B cell (primary cell): Measurements from ENCODE around the gene CTRB2. TPM values are rescaled to one million over a fixed set of nuclear protein-coding genes. Genes with fewer than 3 reads are reported as not detected.

Experiments
- ATAC-seq: fragments of 200-7000 bp; cut with Tn5 transposase; one replicate; pipeline ENCODE4 v1.10.0; 2021; ENCODE audit warnings: low read depth, mild to moderate bottlenecking, moderate number of reproducible peaks, moderate library complexity
- CTCF ChIA-PET: fragments of 350-600 bp; sonication (Branson Sonifier 250); formaldehyde crosslinking; loops from one replicate; lab custom pipeline; 2021; ENCODE audit warnings: antibody characterized with exemption, inconsistent platforms; lab: Charles Lee
- POLR2A ChIA-PET: fragments of 350-600 bp; sonication (Branson Sonifier 250); formaldehyde crosslinking; loops from one replicate; lab custom pipeline; 2021; ENCODE audit warnings: antibody characterized with exemption; lab: Charles Lee
- DNase-seq: peaks from one replicate; pipeline ENCODE4 v3.0.0; 2013
- H2AFZ ChIP-seq: 2 replicates; pipeline ENCODE4 v1.6.1; 2012; ENCODE audit warnings: mild to moderate bottlenecking, low read depth, low read length; ENCODE audit not compliant: insufficient read depth, poor library complexity, severe bottlenecking
- H3K27ac ChIP-seq, 2 donors: 1 replicate in 1 of 2; 2 replicates in 1 of 2; pipeline ENCODE4 v1.5.1; 2012 to 2013; ENCODE audit warnings: low read length in 2 of 2, mild to moderate bottlenecking in 2 of 2, moderate library complexity in 1 of 2
- H3K27me3 ChIP-seq, 4 experiments: fragments of 200-600 bp in 1 of 4; sonication (generic) in 1 of 4; replicated peaks in 1 of 4; 1 replicate in 2 of 4; 2 replicates in 2 of 4; pipeline versions ENCODE4 v1.6.1 to v1.7.0; 2013 to 2016; ENCODE audit warnings: low read length in 3 of 4, mild to moderate bottlenecking in 2 of 4, mixed read lengths in 1 of 4, moderate library complexity in 1 of 4; ENCODE audit not compliant: insufficient read depth in 4 of 4, control insufficient read depth in 3 of 4; ENCODE audit errors: control extremely low read depth in 1 of 4
- H3K36me3 ChIP-seq, 2 experiments: replicated peaks in 1 of 2; 1 replicate in 1 of 2; 2 replicates in 1 of 2; pipeline versions ENCODE4 v1.6.1 to v1.7.1; 2013; ENCODE audit warnings: low read length in 1 of 2; ENCODE audit not compliant: insufficient read depth in 2 of 2, control insufficient read depth in 1 of 2; ENCODE audit errors: control extremely low read depth in 1 of 2, extremely low read depth in 1 of 2
- H3K4me1 ChIP-seq, 2 donors: fragments of 200-600 bp in 1 of 2; sonication (generic) in 1 of 2; 1 replicate in 1 of 2; 2 replicates in 1 of 2; pipeline versions ENCODE4 v1.5.1 to v1.6.1; 2013 to 2017; ENCODE audit warnings: low read length in 2 of 2; ENCODE audit not compliant: control insufficient read depth in 2 of 2, insufficient read depth in 2 of 2
- H3K4me2 ChIP-seq: replicated peaks from 2 replicates; pipeline ENCODE3; 2012; ENCODE audit warnings: mild to moderate bottlenecking, low read depth, low read length; ENCODE audit not compliant: poor library complexity, severe bottlenecking
- H3K4me3 ChIP-seq, 5 experiments: fragments of 200-600 bp in 1 of 5; sonication (generic) in 1 of 5; 1 replicate in 3 of 5; 2 replicates in 2 of 5; pipeline versions ENCODE4 v1.5.1 to v1.7.0; 2011 to 2016; ENCODE audit warnings: low read length in 4 of 5, mild to moderate bottlenecking in 4 of 5, low read depth in 2 of 5, control low read depth in 1 of 5, moderate library complexity in 1 of 5; ENCODE audit not compliant: insufficient read depth in 1 of 5; ENCODE audit errors: control extremely low read depth in 1 of 5, extremely low read depth in 1 of 5
- H3K79me2 ChIP-seq: fragments of 200-600 bp; sonication (generic); one replicate; pipeline ENCODE4 v1.6.0; 2016; ENCODE audit warnings: low read length; ENCODE audit not compliant: control insufficient read depth, insufficient read depth
- H3K9ac ChIP-seq: fragments of 200-600 bp; sonication (generic); 2 replicates; pipeline ENCODE4 v1.6.1; 2017; ENCODE audit warnings: mild to moderate bottlenecking, low read length, moderate library complexity
- H3K9me3 ChIP-seq, 3 donors: one replicate each; pipeline versions ENCODE4 v1.6.1 to v1.7.1; 2013; ENCODE audit warnings: low read length in 2 of 3; ENCODE audit not compliant: control insufficient read depth in 2 of 3, insufficient read depth in 1 of 3; ENCODE audit errors: control extremely low read depth in 1 of 3
- H4K20me1 ChIP-seq: 2 replicates; pipeline ENCODE4 v1.6.0; 2012; ENCODE audit warnings: mild to moderate bottlenecking, low read length; ENCODE audit not compliant: insufficient read depth, control insufficient read depth, poor library complexity, severe bottlenecking
- H3K27ac Mint-ChIP-seq: one replicate; pipeline ENCODE4 v1.8.0; 2021; ENCODE audit warnings: mixed read lengths
- H3K27me3 Mint-ChIP-seq: one replicate; pipeline ENCODE4 v1.8.0; 2021; ENCODE audit warnings: mixed read lengths
- H3K4me1 Mint-ChIP-seq: one replicate; pipeline ENCODE4 v1.8.0; 2021; ENCODE audit warnings: mixed read lengths
- H3K4me3 Mint-ChIP-seq: one replicate; pipeline ENCODE4 v1.8.0; 2021; ENCODE audit warnings: mixed read lengths
- H3K9me3 Mint-ChIP-seq: one replicate; pipeline ENCODE4 v1.8.0; 2022; ENCODE audit warnings: mixed read lengths; ENCODE audit not compliant: insufficient read depth
- CTCF ChIP-seq: fragments of 200-600 bp; IDR thresholded peaks from one replicate; pipeline ENCODE4 v1.8.0; 2022; ENCODE audit warnings: antibody characterized with exemption, mild to moderate bottlenecking
- EZH2 ChIP-seq: IDR thresholded peaks from 2 replicates; pipeline ENCODE4 v1.6.1; 2012; ENCODE audit warnings: borderline replicate concordance, low read depth, mild to moderate bottlenecking, moderate library complexity, low read length; ENCODE audit not compliant: insufficient read depth, poor library complexity, severe bottlenecking
- WGBS: methylation state at CpG from one replicate; pipeline ENCODE4 v1.1.5; 2013; ENCODE audit warnings: missing lambda C conversion rate; ENCODE audit not compliant: insufficient coverage; 5-methylcytosine and 5-hydroxymethylcytosine counted together
- intact Hi-C: fragments of 100-400 bp; cut with micrococcal nuclease; formaldehyde crosslinking; loops from one replicate; pipeline ENCODE4 v1.10.0; 2022
- polyA plus RNA-seq: library from polyadenylated mRNA; depleted of rRNA; stranded (reverse); fragments of >200 nt; gene quantifications from 2 replicates; pipeline ENCODE4 v1.2.3, GENCODE V29; 2012
- total RNA-seq, 2 donors: library from RNA; stranded (reverse); fragments of 120-200 nt in 1 of 2; gene quantifications; 1 replicate in 1 of 2; 2 replicates in 1 of 2; pipeline versions ENCODE4 v1.2.3 to v1.2.4, GENCODE V29; 2013 to 2022

Gene CTRB2
- total and polyA plus RNA-seq, 2 donors (not counting 1 experiment from before 2014, with no cell fraction given) = not detected

- Histone ChIP-seq H3K9me3 (no peaks in the 10 kb centered on the region), H3K4me3 (no peak overlapping the region), H3K27ac (no peak overlapping the region), H2AFZ (no peak overlapping the region), H3K9ac (no peak overlapping the region), H4K20me1 (no peaks in the 10 kb centered on the region), H3K4me1 (no peaks in the 10 kb centered on the region), H3K36me3 (no peaks in the 10 kb centered on the region), H3K79me2 (no peaks in the 10 kb centered on the region), H3K4me2 (no peak overlapping the region), H3K27me3 (peaks cover 0 to 14% (median 3%) of the 10 kb centered on the region in 4 experiments)
- Mint-ChIP-seq H3K9me3 (no peaks in the 10 kb centered on the region), H3K4me1 (peaks cover 13% of the 10 kb centered on the region), H3K27me3 (peaks cover 12% of the 10 kb centered on the region), H3K4me3 (no peak overlapping the region), H3K27ac (no peak overlapping the region)
- CTCF ChIA-PET = interaction anchor here (1.0 to 2.0 kb wide), 3 partner anchors 18 to 23 kb away, joined by 3 to 12 read pairs (median 4); no protein-coding TSS in a partner anchor
- POLR2A ChIA-PET = no interaction called here
- TF ChIP-seq EZH2 = no peak
- no peak for TF ChIP-seq CTCF
- intact Hi-C loops = no loop called here
- DNase-seq (no peak), ATAC-seq (no peak)
- WGBS = 82% methylated on average over 13 of the region's 16 CpGs
Observed at GRCh38 chr16:75222271-75222783, 15.4 kb upstream of the CTRB2 start.

- DNase-seq (no peak), ATAC-seq (peak; percentile 57)
- Mint-ChIP-seq H3K27me3 (peaks cover 12% of the 10 kb centered on the region), H3K27ac (no peak overlapping the region), H3K4me1 (peaks cover 13% of the 10 kb centered on the region), H3K4me3 (peak overlapping the region; percentile 55), H3K9me3 (no peaks in the 10 kb centered on the region)
- Histone ChIP-seq H3K36me3 (no peaks in the 10 kb centered on the region), H4K20me1 (no peaks in the 10 kb centered on the region), H3K4me1 (no peaks in the 10 kb centered on the region), H3K9ac (peak overlapping the region; percentile 42), H3K79me2 (no peaks in the 10 kb centered on the region), H3K27ac (no peak overlapping the region), H3K27me3 (peaks cover 0 to 8% (median 0%) of the 10 kb centered on the region in 4 experiments), H3K4me3 (peak overlapping the region in 1 of 5 experiments; percentile 19), H2AFZ (peak overlapping the region; percentile 57), H3K9me3 (no peaks in the 10 kb centered on the region), H3K4me2 (peak overlapping the region; percentile 55)
- ChIA-PET POLR2A (no interaction called here), CTCF (interaction anchor here (0.7 to 2.9 kb wide), 3 partner anchors 21 to 166 kb away, joined by 3 to 6 read pairs (median 3); no protein-coding TSS in a partner anchor)
- no peak for TF ChIP-seq CTCF
- intact Hi-C loops = no loop called here
- WGBS = no CpG with 5 or more reads among the region's 5 CpGs
Observed at GRCh38 chr16:75219838-75220237, 12.9 kb upstream of the CTRB2 start.
